Activated gamma-delta T cell (primary cell): ENCODE results near the gene SGF29.
"Not testable (repeated sequence)": the region's sequence is repeated elsewhere in the genome, so short reads cannot be mapped to it uniquely, and the experiment has no call there.

Source experiments
- DNase-seq: peaks from one replicate; lab custom pipeline; 2025; lab: John Stamatoyannopoulos, UW

SGF29 gene

GRCh38 chr16:28532940-28533647 is 20.6 kb upstream of the SGF29 start:
- no peak for DNase-seq

GRCh38 chr16:28534542-28535373 is 19.0 kb upstream of the SGF29 start:
- DNase-seq: no peak

GRCh38 chr16:28537076-28537475 is 16.6 kb upstream of the SGF29 start:
- DNase-seq: no peak

GRCh38 chr16:28537964-28538732 is 15.6 kb upstream of the SGF29 start:
- no peak for DNase-seq

- no peak for DNase-seq
Observed at GRCh38 chr16:28538733-28539596, 14.8 kb upstream of the SGF29 start, which contains the start of gene NUPR1. NUPR1 (minus strand) TSS chr16:28538974; CDS start chr16:28538907, 67 bp downstream.

- DNase-seq: no peak
Observed at GRCh38 chr16:28540346-28540745, 13.4 kb upstream of the SGF29 start.

GRCh38 chr16:28542646-28543045 is 11.1 kb upstream of the SGF29 start:
- no peak for DNase-seq

GRCh38 chr16:28543072-28543471 is 10.6 kb upstream of the SGF29 start:
- DNase-seq: no peak

GRCh38 chr16:28544998-28545397 is 8.7 kb upstream of the SGF29 start:
- no peak for DNase-seq

- DNase-seq: not testable (repeated sequence)
Observed at GRCh38 chr16:28545964-28546363, 7.8 kb upstream of the SGF29 start.

GRCh38 chr16:28546626-28547025 is 7.1 kb upstream of the SGF29 start:
- DNase-seq: no peak

GRCh38 chr16:28548306-28548802 is 5.4 kb upstream of the SGF29 start:
- DNase-seq: no peak

GRCh38 chr16:28549301-28549899 is 4.3 kb upstream of the SGF29 start:
- DNase-seq: no peak

GRCh38 chr16:28554634-28555423 is 1.1 kb downstream of the SGF29 start:
- DNase-seq: no peak

GRCh38 chr16:28555561-28555960 is 1.8 kb downstream of the SGF29 start:
- no peak for DNase-seq

- no peak for DNase-seq
Observed at GRCh38 chr16:28556914-28557320, 3.2 kb downstream of the SGF29 start.

- no peak for DNase-seq
Observed at GRCh38 chr16:28558456-28558855, 4.7 kb downstream of the SGF29 start.

GRCh38 chr16:28561557-28562187 is 8.0 kb downstream of the SGF29 start:
- no peak for DNase-seq

- DNase-seq: no peak
Observed at GRCh38 chr16:28562199-28562598, 8.5 kb downstream of the SGF29 start.

- DNase-seq: no peak
Observed at GRCh38 chr16:28563218-28563617, 9.5 kb downstream of the SGF29 start.
